Measurements from ENCODE around the gene VTA1. TPM values are rescaled to one million over a fixed set of nuclear protein-coding genes. Genes with fewer than 3 reads are reported as not detected.

VTA1 gene
- total and polyA plus RNA-seq, 2 of the 8 experiments (the other 6 are each of a cell fraction or from before 2014, with no cell fraction given): 63.6 to 67.0 TPM

DNA sequence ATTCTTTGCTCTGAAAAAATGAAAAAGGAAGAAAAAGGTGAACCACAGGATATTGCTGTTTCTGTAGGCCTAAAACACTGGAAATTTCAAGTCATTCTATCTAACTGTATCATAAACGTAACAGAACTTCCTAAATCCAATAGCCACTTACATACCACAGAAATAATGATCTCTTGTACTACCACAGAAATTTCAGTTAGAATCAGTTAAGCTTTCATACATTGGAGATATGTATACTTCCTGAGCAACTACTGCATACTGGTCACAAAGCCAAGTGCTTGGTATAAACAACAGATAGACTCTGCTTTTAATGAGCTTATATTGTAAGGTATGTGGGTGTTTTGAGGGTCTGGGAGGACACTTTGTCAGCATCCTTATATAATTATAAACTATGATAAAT lies 38.6 kb downstream of the VTA1 start (continued):
- TF ChIP-seq PHF8 (conservative IDR thresholded peaks at IDR 0.05; ENCODE audit: low read depth, low read length) (no peak), SP1 (IDR thresholded peaks at IDR 0.05; ENCODE audit: low read depth, low read length) (no peak), YY1 (IDR thresholded peaks at IDR 0.05; ENCODE audit: low read depth, low read length) (no peak), CEBPB (IDR thresholded peaks at IDR 0.05; ENCODE audit: low read depth, low read length) (no peak), CHD2 (IDR thresholded peaks at IDR 0.05; ENCODE audit: low read length) (no peak), SIN3A (conservative IDR thresholded peaks at IDR 0.05 in 1 of 2, IDR thresholded peaks at IDR 0.05 in 1 of 2; ENCODE audit: low read depth in 1 of 2, low read length in 2 of 2) (no peak), JUND (IDR thresholded peaks at IDR 0.05; ENCODE audit: low read length) (no peak)
- TF ChIP-seq, protein P1, sequence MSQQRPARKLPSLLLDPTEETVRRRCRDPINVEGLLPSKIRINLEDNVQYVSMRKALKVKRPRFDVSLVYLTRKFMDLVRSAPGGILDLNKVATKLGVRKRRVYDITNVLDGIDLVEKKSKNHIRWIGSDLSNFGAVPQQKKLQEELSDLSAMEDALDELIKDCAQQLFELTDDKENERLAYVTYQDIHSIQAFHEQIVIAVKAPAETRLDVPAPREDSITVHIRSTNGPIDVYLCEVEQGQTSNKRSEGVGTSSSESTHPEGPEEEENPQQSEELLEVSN (IDR thresholded peaks at IDR 0.05): no peak
- TF ChIP-seq, protein P2, sequence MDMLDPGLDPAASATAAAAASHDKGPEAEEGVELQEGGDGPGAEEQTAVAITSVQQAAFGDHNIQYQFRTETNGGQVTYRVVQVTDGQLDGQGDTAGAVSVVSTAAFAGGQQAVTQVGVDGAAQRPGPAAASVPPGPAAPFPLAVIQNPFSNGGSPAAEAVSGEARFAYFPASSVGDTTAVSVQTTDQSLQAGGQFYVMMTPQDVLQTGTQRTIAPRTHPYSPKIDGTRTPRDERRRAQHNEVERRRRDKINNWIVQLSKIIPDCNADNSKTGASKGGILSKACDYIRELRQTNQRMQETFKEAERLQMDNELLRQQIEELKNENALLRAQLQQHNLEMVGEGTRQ (IDR thresholded peaks at IDR 0.05; ENCODE audit: low read length): no peak

All from H1 (cell line).